Panc1 (cell line): Measurements from ENCODE around the gene GPX3.

Source experiments
- POLR2AphosphoS5 ChIP-seq: IDR thresholded peaks from 2 replicates; pipeline ENCODE4 v1.6.1; 2012; ENCODE audit warnings: mild to moderate bottlenecking, low read depth, low read length, moderate library complexity
- SIN3A ChIP-seq: IDR thresholded peaks from 2 replicates; pipeline ENCODE4 v1.6.1; 2012; ENCODE audit warnings: low read depth, mild to moderate bottlenecking, low read length, moderate library complexity, borderline replicate concordance; ENCODE audit not compliant: insufficient read depth
- TCF7L2 ChIP-seq: IDR thresholded peaks from 2 replicates; pipeline ENCODE4 v1.6.1; 2011; ENCODE audit warnings: mild to moderate bottlenecking, low read depth, low read length, inconsistent platforms
- TF ChIP-seq, protein P1 (sequence below): fragments of 450-650 bp; IDR thresholded peaks from 2 replicates; pipeline ENCODE4 v1.5.1; 2017; ENCODE audit warnings: mild to moderate bottlenecking
- TF ChIP-seq, protein P2 (sequence below), 2 experiments: IDR thresholded peaks; 2 replicates each; pipeline ENCODE4 v1.6.1; 2011 to 2012; ENCODE audit warnings: low read depth in 2 of 2, control low read depth in 1 of 2, low read length in 1 of 2, mild to moderate bottlenecking in 1 of 2, moderate library complexity in 1 of 2; ENCODE audit not compliant: insufficient read depth in 1 of 2

DNA sequence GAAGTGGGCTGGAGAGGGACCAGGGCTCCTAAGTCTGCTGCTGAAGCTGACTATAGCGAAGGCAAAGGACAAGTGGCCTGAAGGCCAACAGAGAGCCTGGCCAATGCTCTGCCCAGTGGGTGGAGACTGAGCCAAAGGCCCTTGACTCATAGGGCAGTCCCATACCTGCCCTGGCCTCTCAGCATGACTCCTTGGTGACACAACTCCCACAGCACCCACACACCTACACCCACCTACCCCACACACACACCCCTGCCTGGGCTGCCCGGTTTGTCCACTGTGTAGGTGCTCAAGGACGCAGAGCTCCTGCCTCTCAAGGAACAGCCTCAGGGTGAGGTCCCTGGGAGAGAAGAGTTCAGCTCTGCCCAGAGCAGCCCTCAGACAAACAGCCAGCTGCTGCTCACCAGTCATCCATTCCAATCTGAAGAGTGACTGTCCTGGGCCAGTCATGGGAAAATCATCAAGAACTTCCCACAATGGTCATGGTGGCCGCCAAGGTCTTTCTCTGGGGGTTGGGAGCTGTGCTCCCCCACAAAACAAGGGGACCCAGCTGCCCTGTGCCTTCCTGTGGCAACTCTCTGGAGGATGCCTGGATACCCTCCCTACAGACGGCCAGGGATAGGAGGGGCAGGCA is 55.4 kb downstream of the GPX3 start:
- TF ChIP-seq, protein P1, sequence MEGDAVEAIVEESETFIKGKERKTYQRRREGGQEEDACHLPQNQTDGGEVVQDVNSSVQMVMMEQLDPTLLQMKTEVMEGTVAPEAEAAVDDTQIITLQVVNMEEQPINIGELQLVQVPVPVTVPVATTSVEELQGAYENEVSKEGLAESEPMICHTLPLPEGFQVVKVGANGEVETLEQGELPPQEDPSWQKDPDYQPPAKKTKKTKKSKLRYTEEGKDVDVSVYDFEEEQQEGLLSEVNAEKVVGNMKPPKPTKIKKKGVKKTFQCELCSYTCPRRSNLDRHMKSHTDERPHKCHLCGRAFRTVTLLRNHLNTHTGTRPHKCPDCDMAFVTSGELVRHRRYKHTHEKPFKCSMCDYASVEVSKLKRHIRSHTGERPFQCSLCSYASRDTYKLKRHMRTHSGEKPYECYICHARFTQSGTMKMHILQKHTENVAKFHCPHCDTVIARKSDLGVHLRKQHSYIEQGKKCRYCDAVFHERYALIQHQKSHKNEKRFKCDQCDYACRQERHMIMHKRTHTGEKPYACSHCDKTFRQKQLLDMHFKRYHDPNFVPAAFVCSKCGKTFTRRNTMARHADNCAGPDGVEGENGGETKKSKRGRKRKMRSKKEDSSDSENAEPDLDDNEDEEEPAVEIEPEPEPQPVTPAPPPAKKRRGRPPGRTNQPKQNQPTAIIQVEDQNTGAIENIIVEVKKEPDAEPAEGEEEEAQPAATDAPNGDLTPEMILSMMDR, result no peak
- TF ChIP-seq, protein P2, sequence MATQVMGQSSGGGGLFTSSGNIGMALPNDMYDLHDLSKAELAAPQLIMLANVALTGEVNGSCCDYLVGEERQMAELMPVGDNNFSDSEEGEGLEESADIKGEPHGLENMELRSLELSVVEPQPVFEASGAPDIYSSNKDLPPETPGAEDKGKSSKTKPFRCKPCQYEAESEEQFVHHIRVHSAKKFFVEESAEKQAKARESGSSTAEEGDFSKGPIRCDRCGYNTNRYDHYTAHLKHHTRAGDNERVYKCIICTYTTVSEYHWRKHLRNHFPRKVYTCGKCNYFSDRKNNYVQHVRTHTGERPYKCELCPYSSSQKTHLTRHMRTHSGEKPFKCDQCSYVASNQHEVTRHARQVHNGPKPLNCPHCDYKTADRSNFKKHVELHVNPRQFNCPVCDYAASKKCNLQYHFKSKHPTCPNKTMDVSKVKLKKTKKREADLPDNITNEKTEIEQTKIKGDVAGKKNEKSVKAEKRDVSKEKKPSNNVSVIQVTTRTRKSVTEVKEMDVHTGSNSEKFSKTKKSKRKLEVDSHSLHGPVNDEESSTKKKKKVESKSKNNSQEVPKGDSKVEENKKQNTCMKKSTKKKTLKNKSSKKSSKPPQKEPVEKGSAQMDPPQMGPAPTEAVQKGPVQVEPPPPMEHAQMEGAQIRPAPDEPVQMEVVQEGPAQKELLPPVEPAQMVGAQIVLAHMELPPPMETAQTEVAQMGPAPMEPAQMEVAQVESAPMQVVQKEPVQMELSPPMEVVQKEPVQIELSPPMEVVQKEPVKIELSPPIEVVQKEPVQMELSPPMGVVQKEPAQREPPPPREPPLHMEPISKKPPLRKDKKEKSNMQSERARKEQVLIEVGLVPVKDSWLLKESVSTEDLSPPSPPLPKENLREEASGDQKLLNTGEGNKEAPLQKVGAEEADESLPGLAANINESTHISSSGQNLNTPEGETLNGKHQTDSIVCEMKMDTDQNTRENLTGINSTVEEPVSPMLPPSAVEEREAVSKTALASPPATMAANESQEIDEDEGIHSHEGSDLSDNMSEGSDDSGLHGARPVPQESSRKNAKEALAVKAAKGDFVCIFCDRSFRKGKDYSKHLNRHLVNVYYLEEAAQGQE (IDR thresholded peaks at IDR 0.05; ENCODE audit: insufficient read depth in 1 of 2, low read depth in 2 of 2, low read length in 1 of 2), result no peak
- no peak for TF ChIP-seq POLR2AphosphoS5
- TF ChIP-seq TCF7L2, result no peak
- no peak for TF ChIP-seq SIN3A
